Hepatic stellate cell (primary cell): Measurements from ENCODE around the gene DTNBP1.

Experiments used
- DNase-seq: peaks from one replicate; pipeline ENCODE4 v3.0.0; 2011; ENCODE audit warnings: low spot score

The DTNBP1 gene

DNA sequence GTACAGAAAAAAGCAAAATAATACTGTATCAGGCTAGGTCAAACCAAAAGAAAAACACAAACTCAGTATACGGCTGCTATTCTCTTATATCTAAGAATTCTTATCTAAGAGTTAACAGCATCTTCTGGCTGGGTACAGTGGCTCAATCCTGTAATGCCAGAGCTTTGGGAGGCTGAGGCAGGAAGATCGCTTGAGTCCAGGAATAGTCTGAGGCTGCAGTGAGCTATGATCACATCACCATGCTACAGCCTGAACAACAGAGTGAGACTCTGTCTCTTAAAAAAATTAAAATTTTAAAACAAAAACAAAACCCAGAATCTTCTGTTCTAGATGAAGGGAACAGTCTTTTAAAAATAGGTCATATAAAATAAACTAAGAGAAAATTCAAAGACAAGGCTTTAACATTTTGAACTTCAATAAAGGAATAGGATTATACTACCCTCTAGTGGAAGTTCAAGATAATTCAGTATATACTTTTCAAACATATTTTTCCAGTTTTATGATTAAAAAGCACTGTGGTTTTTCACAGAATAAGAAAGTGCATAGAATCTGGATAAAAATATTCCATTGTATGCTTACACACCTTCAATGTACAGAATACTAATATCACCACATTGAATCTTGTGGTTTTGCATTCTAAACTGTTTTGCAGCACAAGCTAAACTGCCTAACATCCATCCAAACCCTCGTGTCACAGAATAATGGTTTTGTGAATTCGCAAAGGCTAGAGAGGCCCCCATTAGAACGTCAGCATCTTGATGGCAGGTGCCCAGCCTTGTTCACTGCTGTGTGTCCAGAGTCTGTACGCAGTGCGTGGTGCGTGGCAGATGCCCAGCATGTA is 39.3 kb downstream of the DTNBP1 start:
- no peak for DNase-seq

- no peak for DNase-seq
These were observed 40.6 kb downstream of the DTNBP1 start for GRCh38 chr6:15622045-15622740.

- DNase-seq, result no peak
These were observed 41.4 kb downstream of the DTNBP1 start for GRCh38 chr6:15621203-15622044.

GRCh38 chr6:15620611-15621010 is 42.2 kb downstream of the DTNBP1 start:
- DNase-seq, result no peak

- no peak for DNase-seq
These were observed 43.5 kb downstream of the DTNBP1 start for GRCh38 chr6:15619330-15619729.

GRCh38 chr6:15618685-15619084 is 44.1 kb downstream of the DTNBP1 start:
- DNase-seq, result no peak

DNA sequence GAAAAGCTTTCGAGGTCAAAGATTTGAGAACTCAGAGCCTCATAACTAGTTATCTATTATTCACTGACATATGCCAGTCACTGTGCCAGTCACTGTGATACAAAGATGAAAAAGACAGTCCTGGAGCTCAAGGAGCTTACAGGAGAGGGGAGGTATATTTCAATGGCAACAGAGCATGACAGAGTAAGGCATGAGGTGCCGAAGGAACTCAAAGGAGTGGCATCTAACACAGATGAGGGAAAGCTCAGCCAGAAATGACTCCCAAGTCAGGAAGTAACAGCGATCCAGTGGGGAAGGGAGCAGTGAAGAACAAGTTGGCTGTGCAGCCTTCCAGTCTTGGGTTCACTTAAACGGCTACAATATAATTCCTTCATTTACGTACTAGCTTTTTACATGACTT is 46.6 kb downstream of the DTNBP1 start:
- no peak for DNase-seq

DNA sequence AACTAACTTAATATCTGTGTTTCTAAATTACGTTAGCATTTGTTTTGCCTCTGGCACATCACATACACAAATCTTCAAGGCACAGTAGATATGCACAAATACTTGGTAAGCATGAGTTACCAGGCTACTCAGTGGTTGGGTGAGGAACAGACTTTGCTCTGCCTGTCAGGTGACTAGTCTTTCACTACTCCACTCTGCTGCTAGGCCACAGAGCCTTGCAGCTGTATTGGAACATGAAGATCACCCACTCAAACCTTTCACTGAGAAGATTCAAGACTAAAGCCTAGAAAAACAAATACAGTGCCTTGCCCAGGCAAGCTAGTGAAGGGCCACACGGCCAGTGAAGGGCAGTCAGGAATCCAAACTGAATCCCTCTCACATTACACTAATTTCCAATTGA is 47.0 kb downstream of the DTNBP1 start:
- DNase-seq, result no peak

DNA sequence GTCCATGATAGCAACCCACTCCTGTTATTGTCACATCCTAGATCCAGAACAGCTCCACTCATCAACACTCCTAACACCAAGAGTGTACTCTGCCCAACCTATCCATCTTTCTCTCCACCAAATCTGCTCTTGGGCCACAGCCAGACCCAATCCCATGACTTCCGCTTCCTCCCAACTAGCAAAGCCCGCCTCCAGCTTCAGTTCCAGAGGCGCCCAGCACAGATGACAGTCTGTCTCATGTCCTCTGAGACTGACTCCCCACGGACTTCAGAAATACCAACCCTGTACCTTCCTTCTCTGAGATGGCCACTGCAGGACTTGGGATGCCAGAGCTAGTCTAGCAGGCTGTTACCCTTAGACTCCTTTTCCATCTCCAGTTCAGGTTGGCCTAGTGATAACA is 48.6 kb downstream of the DTNBP1 start:
- no peak for DNase-seq

DNA sequence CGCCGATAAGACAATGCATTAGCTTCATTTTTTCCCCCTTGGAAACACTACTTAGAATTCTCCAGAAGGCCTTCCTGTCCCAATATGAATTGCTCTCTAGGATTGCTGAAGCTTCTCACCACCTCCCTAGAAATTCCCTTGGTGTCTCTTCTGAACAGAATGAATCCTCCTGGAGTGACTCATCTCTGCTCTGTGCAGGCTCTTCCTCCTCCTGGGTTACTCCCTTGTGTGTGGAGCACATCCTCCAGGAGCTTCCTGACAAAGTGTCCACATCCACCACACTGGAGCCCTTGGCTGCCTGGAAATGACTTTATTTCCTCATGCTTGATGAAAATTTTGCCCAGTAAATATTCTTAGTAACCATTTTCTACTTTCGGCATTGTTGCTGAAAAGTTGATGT is 54.4 kb downstream of the DTNBP1 start:
- DNase-seq, result peak; percentile 69

- no peak for DNase-seq
These were observed 55.2 kb downstream of the DTNBP1 start for GRCh38 chr6:15607603-15608002.

DNA sequence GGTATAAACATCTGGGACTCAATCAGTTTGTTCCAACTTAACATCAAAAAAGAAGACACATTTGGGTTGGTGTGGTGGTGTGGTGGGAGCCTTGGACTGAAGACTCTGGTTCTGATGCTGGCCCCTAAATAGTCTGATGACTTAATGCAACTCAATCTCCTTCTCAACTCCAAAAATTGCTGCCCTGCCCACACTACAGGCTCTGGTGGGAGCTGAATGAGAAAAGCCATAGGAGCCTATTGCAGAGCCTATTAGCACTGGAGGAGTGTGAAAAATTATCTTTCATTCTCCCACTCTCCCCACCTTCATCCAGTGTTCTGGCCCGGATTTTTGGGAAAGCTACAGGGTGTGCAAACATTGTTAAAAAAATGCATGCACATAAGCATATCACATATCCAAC is 56.5 kb downstream of the DTNBP1 start:
- no peak for DNase-seq

DNA sequence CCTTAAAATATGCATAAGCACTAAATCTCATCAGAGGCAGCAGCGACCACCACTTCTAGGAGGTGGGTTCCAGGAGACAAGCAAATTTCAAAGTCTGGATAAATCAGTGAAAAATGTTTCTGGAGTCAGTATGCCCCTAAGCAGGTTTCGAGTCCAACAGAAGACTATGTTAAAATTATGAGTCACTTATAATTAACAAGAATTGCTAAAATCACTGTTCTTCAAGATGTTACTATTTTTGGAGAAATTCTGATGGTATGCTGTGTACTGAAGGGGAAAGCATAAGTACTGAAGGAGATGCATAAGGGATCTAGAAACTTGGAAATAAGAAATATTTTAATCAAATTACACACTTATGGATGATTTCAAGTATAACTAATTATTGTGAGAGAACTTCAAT is 58.0 kb downstream of the DTNBP1 start:
- DNase-seq, result no peak

- DNase-seq, result no peak
These were observed 60.7 kb downstream of the DTNBP1 start for GRCh38 chr6:15602154-15602553.

- no peak for DNase-seq
These were observed 64.5 kb downstream of the DTNBP1 start for GRCh38 chr6:15598273-15598798.

GRCh38 chr6:15596186-15596896 is 66.5 kb downstream of the DTNBP1 start:
- no peak for DNase-seq

GRCh38 chr6:15595461-15596173 is 67.2 kb downstream of the DTNBP1 start:
- DNase-seq, result no peak

- no peak for DNase-seq
These were observed 68.1 kb downstream of the DTNBP1 start for GRCh38 chr6:15594512-15595259.

GRCh38 chr6:15593798-15594197 is 69.0 kb downstream of the DTNBP1 start:
- DNase-seq, result no peak

GRCh38 chr6:15592610-15593009 is 70.2 kb downstream of the DTNBP1 start:
- no peak for DNase-seq
